ENCODE measurements around the gene AUTS2.

Gene AUTS2

DNA sequence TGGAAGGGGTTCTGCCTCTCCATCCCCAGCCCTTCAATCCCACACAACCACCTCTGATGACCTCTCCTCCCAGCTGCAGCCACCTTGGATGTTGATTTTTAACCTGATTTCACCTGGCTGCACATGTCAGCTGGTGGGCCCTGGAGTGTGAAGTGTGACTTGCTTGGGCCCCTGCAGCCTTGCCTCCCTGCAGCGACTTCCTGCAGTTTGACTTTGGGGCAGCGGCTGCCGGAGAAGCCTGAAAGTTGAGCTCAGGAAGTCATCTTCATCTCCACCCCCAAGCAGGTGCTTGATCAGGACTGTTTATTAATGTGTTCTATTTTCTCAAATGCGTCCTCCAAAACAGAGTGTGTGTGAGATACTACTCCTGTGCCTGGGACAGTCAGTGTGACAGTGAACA lies 858.4 kb downstream of the AUTS2 start:
- DNase-seq = no peak

DNA sequence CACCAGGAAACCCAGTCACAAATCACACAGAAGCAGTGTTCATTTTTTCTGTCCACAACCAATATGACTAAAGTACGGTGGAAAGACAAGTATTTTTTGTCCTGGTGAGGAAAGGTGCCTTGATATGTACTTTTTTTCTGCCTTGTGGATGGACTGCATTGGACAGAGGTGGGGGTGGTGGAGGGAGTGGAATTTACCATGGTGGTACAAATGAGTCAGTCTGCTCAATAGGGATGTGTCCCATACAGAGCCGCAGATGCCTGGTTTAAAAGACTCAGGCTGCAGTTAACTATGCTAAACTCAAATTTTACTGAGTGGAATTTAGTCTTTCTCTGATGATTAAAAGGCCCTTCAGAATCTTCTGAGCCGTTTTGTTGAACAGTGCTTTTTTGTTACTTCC lies 859.2 kb downstream of the AUTS2 start:
- no peak for DNase-seq

DNA sequence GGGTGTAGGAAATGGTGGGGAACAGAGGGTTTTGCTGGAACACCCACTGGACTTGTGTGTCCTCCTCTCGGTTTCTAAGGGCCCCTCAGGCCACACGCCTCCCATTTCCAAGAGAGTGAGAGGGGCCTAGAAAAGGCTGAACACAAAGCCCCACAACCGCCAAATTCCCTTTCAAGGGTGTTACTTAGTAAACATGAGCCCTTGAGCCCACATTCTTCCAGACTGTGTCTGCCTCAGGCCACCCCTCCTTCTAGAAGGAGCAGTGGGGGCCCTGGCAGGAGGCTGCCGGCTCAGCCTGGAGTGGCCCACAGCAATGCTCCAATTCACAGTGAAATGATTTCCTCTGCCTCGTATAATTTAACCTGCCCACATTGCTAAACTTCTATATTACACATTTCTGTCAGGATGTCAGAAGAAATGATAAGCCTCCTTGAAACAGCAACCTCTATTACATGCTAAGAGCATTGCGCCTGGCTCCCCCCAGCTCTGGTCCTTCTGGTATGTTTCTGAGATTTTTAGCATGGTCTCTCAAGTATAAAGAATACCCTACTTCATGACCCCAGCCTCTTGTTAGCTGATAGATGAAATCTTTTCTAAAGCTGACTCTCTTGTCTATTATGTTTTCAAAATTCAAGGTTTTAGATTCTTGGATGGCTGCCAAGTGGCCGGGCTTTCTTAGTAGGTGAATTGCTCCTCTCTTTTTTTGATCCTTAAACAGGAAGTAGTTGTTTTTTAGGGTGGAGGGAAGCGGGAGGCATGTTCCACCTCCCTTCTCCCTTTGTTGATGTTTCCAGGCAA lies 859.8 kb downstream of the AUTS2 start:
- peak; percentile 24 for DNase-seq

DNA sequence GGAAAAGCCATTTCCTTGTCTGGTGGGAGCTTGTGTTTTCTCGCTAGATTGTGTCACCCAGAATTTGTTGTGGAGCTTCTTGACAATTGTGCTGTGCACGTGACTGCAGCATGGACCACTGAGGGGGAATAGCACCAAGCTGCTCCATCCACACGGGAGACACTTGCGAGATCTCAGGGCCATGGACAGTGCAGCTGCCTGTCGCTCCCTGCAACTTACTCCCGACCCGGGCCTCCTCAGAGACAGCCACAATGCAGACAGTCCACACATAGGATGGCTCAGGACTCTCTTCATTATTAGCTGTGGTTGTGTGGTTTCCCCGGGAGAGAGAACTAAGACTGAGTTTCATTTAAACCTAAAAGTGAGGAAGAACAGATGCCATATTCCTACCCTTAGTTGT lies 860.5 kb downstream of the AUTS2 start:
- DNase-seq = no peak

DNA sequence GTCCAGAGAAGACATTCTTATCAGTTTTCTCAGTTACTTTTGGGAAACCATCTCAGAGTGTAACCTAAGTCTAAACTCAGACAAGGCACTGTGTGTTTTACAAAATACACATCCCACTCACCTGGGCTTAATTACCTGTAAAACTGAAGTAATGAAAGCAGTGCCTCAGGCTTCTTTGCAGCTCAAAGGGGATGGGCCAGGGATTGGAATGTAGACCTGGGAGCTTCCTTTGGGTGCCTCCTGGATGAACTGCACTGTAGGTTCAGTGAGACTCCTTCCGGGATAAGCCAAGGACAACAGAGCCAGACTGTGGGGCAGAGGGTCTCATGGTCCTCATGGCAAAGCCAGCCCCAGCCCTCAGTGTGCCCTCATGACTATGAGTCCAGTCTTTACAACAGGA lies 861.3 kb downstream of the AUTS2 start:
- DNase-seq = no peak

DNA sequence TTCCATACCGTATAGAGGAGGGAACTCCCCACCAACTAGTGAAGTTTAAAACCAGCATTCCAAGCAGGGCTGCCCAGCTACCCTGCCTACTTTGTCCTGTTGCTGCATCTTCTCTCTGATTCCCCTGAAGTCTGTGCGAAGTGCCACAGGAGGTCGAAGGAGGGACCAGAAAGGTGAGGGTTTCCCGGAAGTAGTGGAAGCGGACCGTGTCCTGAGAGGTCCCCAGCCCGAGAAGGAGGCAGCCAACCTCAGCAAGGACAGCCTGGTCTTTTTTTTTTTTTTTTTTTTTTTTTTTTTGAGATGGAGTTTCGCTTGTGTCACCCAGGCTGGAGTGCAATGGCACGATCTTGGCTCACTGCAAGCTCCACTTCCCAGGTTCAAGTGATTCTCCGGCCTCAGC lies 861.8 kb downstream of the AUTS2 start:
- DNase-seq = no peak

DNA sequence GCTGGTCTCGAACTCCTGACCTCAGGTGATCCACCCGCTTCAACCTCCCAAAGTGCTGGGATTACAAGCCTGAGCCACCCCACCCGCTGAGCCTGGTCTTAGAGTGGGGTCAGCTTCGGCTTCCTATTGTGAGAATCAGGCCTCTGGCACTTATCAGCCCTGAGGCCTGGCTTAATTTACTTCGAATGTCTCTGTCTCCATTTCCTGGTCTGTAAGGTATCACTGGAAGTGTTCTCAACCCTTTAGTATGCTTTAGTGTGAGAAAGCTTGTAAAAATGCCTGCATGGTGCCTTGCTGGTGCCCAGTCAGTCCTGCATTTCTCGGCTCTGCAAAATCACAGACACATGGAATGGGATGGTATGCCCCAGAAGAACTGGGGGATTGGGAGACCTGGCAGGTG lies 862.3 kb downstream of the AUTS2 start:
- DNase-seq = no peak

DNA sequence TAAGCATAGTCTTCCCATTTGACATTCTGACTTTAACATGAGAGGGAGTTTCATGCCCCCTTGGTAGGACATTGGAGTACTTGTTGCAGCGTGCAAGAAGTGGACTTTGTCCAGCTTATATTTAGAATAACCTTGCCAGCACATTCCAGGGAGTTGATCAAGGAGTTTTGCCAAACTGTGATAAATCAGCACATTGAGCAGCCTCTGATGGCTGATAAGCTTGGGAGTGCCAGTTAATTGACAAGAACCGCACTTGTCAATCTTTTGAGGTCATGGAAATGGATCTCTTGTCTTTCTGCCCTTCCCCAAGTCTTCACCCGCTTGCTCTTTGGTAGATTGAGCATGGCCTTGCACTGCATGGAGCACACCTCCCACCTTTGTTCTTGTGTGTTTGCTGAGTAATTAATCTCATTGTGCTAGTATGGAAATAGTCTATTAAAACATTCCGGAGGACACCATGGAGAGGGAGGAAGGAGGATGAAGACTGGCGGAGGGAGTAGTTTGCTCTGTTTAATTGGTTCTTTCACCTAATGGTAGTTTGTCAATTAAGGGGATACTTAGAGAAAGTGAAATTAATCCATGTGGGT lies 865.2 kb downstream of the AUTS2 start:
- DNase-seq = no peak

DNA sequence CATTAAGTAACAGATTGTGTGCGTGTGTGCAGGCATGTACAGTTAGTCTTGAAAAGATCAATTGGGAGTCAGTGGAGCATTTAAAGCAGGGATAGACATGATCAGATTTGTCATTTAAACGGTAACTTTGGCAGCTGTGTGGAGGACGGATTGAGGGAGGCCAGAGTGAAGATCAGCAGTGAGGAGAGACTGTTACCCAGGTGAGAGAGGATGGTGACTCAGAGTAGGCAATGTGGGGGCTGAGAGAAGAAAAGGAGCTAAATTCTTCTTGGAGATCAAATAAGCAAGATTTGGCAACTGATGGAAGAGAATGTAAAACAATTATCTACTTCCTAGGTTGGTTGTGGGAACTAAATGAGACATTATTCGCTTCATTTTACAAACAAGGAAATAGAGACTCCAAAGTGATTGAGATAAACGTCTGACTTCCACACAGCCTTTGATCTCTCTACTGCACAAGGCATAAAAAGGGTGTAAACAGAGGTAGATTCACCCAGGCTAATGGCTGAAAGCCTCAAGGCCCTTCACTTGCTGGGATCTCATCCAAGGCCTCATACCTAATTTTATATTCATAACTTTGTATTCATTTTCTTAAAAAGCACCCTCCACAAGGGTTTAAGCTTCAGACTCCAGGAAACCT lies 868.6 kb downstream of the AUTS2 start:
- no peak for DNase-seq

DNA sequence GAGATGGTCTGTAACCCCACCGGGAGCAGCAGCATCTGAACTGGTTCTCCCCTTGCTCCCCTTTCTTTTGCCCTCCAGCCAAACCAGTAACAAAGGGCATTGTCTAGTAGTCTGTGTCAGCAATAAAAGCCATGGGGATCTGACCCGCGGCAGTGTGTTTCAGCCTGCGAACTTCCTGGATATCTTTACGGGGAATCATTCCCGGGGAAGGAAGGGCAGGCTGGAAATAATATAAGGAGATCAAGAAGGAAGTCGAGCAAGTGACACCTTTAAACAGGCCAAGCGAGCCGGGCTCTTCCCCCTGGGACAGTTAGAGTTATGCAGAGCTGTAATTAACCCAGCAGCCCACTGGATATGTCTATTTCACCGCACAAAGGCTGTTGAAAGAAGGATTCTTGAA lies 872.5 kb downstream of the AUTS2 start:
- DNase-seq = no peak

DNA sequence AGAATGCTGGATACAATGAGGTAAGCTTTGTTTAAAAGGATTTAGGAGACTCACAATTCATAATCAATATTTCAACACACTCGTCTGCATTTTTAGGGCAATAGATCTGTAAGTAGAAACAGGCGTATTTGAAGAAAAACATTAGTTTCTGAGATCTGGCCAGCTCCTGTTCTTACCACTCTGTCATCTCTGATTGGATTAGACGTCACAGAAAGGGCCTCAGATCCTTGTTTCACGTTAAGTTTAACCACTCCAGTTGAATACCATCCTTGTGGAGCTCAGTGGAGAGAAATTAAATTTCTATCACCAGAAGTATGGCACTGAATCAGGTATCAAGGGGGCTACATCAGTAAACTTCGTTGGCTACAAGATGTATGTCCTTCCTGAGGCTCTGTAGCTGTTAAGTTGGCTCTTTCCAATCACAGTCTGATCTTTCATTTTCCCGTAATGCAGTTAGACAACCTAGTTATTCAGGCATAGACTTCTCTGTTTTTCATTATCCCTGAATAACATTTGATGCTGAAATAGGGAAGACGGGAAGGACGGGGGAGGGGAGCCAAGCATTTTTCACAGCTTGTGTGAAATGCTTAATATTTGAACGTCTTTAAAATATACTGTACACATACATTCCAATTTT lies 874.4 kb downstream of the AUTS2 start:
- peak; percentile 6 for DNase-seq

DNA sequence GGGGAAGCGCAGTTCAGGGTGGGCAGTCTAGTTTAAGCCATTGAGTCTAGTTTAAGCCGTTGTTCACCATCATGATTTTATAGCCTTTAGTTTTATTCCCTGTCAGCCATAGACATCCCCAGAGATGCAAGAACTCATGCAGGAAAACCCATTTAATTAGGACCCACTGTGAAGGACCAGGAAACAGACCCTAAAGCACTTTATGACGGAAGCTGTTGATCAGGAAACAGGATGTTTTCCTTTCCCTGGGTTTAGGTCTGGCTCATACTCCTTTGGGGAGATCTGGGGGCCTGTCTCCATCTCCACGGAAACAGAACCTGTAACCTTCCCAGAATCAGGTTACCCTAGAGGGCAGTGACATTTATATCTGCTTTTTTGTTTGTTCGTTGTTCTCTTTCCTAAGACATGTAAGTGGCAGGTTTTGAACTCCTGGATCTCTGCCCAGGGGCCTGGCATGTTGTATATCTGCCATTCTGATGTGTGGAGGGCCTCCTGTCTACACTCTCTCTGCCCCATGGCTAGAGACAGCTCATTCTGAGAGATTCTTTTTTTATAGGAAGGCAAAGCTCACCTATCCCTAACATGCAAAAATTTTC lies 876.5 kb downstream of the AUTS2 start:
- no peak for DNase-seq

DNA sequence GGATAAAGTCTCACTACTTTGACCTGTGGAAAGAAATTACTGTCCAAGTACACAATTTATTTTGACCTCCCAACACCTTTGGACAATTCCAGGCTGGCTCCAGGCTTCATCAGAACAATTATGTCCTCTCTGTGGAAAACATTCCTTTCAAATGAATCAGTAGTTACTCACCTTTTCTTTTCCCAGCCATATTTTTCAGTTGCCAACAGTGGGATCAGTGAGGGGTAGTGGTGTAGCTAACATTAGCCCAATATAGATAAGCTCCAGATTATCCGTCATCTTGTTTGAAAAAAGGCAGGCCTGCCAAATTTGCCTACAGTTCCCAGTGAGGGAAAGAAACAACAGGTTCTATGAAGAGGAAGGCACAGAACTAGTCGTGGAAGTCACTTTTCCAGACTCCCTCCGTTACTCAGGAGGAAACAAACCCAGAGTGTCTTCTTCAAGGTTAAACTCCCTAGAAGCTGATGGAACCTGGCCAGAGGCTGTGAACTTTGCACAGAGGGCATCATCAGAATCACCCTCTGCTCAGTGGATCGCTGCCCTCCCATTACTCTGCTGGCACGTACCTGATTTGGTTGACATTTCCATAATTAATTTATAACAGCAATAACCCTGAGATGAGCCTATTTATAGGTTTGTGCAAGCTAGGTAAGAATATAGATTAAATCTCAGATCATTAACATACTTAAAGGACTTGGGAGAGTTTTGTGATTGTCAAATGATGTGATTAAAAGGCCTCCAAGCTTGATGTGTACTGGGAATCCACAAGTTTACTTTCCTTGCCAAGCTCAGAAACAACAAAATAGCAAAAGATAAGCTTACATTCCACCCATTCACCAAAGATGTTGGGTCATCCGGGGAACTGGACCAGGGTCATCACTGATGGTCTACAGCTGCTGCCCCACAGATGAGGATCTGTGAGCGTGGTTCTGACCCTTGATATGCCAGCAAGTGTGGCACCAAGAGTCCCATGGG lies 879.0 kb downstream of the AUTS2 start:
- peak; percentile 22 for DNase-seq

DNA sequence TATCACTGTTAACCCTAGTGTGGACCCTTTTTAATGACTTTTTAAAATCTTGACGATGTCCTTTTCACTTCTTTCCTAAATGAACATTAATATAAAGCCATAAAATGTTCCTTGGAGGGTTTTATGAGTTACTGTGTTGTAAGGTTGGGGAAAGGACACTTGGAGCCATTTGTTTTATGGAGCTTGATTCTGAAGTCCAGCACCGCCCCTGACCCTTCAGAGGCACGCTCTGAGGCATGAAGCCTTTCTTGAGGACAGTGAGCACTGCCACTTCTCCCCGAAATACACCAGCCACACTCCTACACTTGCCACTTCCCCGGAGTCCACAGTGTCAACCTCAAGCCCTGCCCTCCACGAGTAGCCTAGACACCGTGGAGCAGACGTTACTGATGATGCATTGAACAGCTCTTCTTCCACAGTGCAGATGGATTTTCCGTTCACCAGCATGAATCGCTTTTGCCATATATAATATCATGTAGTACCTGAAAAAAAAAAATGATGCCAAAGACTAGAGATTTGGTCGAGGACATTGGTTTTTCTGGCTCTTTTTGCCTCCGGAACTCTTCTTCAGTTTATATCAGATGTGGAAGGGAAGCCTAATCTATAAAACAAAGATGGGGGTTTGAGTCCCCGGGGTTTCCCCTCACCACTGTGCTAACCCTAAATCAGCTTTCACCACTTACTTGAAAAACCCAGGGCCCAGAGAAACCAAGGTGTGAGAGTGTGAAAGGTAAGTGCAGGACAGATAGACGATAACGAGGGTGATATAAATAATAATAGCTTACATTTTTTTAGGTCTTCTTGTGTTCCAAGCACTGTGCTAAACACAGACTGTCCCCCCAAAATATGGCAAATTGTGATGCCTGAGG lies 881.1 kb downstream of the AUTS2 start:
- DNase-seq = no peak

DNA sequence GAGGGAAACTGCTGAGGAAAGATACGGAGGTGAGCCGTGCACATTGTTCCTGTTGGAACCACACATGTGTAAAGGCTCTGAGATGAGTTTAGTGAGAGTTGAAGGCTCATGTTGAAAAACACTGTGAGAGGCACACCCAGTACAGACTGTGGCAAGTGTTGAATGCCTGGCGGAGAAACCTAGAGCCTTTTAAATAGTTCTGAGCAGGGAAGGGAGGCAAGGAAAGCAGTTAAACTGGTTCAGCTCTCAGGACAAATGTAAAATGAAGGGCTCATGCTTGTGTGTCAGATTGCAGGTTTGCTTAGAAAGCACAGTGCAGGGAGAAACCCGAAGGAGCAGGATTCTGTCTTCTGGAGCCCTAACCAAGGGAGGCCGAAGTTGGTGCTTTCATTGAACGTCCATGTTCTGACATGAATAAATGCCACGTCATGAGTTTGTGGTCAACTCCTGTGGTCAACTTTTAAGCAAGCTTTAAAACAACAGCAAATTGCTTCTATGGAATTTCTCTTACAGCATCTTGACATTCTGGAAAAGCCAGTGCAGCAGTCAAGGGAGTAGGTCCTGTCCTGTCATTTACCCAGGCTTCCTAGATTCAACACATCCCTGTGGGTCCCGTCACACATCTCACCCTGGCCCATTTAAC lies 882.8 kb downstream of the AUTS2 start:
- no peak for DNase-seq

DNA sequence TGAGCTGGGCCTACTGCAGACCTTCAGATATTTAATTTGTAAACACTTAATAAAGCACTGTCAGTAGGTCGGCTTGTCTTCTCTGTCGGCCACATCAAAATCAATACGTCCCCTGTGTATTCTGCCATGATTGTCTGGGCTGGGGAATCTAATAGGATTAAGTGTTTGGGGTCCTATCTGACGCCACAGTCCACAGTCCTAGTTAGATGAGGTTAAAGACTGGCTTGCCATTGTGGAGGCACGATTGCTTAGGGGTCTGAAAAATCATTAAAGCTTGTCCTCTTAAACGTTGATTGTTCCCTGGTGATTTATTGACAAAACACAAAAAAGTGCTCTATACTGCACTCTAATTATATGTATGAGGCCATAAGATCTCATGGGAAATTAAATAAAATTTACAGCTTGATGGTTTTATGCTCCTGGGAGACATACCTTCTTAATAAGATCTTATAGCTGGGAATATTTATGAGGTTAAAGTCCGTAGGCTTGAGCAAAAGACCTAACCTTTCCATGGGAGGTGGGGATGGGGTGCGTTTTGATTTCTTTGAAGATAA lies 883.4 kb downstream of the AUTS2 start:
- peak; percentile 66 for DNase-seq

DNA sequence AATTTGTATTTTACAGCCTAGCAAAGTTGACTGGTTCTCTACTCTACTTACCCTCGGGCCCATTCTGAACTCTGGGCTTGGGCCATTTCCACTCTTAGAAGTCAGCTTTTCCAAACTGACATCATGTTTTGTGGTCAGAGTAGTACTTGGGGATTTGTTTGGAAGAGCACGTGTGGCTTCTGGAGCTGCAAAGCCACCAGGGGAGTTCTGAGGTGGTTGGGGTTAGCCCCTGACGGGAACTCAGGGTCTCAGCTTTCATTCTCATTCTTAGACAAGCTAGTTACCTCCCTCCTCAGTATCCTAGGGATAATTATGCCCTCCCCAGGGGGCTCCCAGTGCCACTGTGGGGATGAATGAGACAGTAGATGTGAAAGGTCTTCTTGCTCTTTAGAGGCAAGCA lies 886.0 kb downstream of the AUTS2 start:
- no peak for DNase-seq

DNA sequence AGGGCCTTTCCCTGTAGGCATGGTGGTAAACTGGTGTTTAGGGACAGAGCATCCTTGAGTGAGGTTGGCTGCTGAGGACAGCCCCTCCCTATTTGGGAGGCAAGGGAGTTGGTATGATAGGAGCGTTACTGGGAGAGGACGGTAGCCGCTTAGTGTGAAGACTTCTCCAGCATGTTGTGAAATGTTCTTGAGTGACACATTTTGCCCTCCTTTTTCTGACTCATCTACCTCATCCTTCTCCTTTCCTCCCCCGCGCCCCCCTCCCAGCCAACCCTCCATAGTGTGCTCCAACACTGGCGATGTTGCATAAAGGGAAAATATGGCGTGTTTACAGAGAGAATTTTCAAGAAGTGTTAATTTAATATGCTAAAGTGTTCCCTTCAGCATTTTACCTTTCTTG lies 888.7 kb downstream of the AUTS2 start:
- no peak for DNase-seq

DNA sequence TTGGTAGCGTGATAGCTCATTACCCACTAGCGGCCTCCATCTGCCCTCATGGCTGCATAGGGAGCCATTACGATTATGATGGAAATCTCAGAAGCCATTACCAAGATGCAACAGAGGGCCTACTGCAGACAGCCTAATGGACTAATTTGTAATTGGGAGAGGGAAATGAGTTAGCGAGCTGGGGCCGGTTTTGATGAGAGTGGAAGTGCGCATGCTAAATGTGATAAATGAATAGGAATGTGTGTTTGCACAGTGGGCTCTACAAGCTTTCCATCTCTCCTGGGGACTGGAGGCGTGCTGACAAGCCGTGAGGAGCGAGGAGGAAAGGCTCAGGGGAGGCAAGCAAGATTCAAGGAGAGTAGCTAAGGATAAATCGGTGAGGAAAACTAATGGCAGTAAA lies 889.2 kb downstream of the AUTS2 start:
- DNase-seq = no peak

DNA sequence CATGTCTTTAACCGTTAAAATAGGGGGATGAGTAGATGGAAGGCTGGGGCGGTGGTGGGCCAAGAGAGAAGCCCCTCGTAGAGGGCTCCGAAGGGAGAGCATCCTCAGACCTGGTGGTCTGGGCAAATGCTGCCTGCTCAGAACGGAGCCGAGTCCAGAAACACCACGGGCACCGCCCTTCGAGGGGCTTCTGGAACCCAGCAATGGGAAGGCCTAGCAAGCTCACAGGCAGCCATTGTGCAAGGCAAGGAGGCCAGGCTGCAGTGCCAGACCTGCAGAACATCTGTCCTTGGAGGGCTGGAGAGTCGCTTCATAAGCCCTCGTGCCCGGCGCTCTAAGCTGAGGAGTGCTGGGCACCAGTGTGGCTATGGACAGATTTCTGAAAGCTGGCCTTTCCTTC lies 889.6 kb downstream of the AUTS2 start:
- no peak for DNase-seq

All from NCI-H82 (cell line).